ENCODE data around the gene GAL.

DNA sequence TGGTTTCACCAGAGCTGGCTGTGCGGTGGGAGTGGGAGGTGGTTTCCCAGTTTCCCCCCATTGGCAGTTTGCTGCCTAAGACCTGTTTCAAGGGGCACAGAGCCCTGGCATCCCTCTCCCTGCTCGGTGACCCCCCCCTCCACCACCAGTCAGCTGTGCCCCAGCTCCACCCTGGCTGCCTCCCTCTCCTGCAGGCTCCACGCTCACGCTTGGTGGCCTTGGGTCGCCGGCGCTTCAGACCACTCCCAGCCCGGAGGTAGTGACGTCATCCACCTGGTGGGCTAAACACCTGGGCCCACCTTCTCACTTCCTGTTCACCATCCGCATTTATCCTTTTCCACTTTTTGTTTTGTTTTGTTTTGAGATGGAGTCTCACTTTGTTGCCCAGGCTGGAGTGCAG is 7.8 kb downstream of the GAL start:
- TF ChIP-seq, protein P1, sequence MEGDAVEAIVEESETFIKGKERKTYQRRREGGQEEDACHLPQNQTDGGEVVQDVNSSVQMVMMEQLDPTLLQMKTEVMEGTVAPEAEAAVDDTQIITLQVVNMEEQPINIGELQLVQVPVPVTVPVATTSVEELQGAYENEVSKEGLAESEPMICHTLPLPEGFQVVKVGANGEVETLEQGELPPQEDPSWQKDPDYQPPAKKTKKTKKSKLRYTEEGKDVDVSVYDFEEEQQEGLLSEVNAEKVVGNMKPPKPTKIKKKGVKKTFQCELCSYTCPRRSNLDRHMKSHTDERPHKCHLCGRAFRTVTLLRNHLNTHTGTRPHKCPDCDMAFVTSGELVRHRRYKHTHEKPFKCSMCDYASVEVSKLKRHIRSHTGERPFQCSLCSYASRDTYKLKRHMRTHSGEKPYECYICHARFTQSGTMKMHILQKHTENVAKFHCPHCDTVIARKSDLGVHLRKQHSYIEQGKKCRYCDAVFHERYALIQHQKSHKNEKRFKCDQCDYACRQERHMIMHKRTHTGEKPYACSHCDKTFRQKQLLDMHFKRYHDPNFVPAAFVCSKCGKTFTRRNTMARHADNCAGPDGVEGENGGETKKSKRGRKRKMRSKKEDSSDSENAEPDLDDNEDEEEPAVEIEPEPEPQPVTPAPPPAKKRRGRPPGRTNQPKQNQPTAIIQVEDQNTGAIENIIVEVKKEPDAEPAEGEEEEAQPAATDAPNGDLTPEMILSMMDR (IDR thresholded peaks at IDR 0.05 in 4 of 5, conservative IDR thresholded peaks at IDR 0.05 in 1 of 5) = no peak
- no peak for TF ChIP-seq POLR2A (IDR thresholded peaks at IDR 0.05)
